Psoas muscle (tissue), 8 donors: ENCODE measurements around the gene ETV3L. TPM values are rescaled to one million over a fixed set of nuclear protein-coding genes. Genes with fewer than 3 reads are reported as not detected.

ENCODE experiments used
- ATAC-seq, 4 donors: fragments of 200-7000 bp; cut with Tn5 transposase; one replicate each; pipeline ENCODE4 v1.9.1; 2020; ENCODE audit warnings: moderate library complexity in 3 of 4, mild to moderate bottlenecking in 2 of 4
- DNase-seq, 2 donors: peaks; one replicate each; pipeline ENCODE4 v3.0.0-alpha.2; 2020
- H3K27ac ChIP-seq: fragments of 200-600 bp; one replicate; pipeline ENCODE4 v1.8.0; 2022
- H3K27me3 ChIP-seq, 3 donors: fragments of 200-600 bp in 1 of 3; one replicate each; pipeline versions ENCODE4 v1.6.1 to v1.8.0; 2013 to 2022; ENCODE audit warnings: low read length in 2 of 3, mild to moderate bottlenecking in 2 of 3, moderate library complexity in 1 of 3; ENCODE audit not compliant: insufficient read depth in 3 of 3
- H3K36me3 ChIP-seq, 2 donors: fragments of 200-600 bp in 1 of 2; one replicate each; pipeline versions ENCODE4 v1.6.1 to v1.8.0; 2013 to 2022; ENCODE audit warnings: low read depth in 1 of 2, mild to moderate bottlenecking in 1 of 2, moderate library complexity in 1 of 2; ENCODE audit not compliant: insufficient read depth in 1 of 2
- H3K4me1 ChIP-seq: fragments of 200-600 bp; one replicate; pipeline ENCODE4 v1.8.0; 2022
- H3K4me3 ChIP-seq: fragments of 200-600 bp; one replicate; pipeline ENCODE4 v1.8.0; 2022; ENCODE audit warnings: mild to moderate bottlenecking
- H3K9me3 ChIP-seq: fragments of 200-600 bp; one replicate; pipeline ENCODE4 v1.8.0; 2022
- CTCF ChIP-seq: fragments of 200-600 bp; IDR thresholded peaks from one replicate; pipeline ENCODE4 v1.8.0; 2022; ENCODE audit warnings: antibody characterized with exemption
- WGBS, 3 donors: extraction: QIAGEN DNeasy Blood & Tissue Kit; methylation state at CpG; one replicate each; pipeline versions ENCODE4 v1.1.6 to v1.1.7; 2013; 5-methylcytosine and 5-hydroxymethylcytosine counted together
- intact Hi-C, 2 donors: fragments of 100-400 bp; cut with DNase I; formaldehyde crosslinking; loops; one replicate each; pipeline versions ENCODE4 v1.11.0 to v1.14.2; 2022
- polyA plus RNA-seq, 3 donors: library from polyadenylated mRNA; stranded (reverse); fragments of 200-250 nt; gene quantifications; one replicate each; pipeline ENCODE4 v1.2.3, GENCODE V29; 2013
- total RNA-seq, 4 donors: library from RNA; stranded (reverse); fragmentation: NEBNext Ultra II Directional in 2 of 4; extraction: Animal tissue kit (Norgen Biotek cat#: 25700) in 2 of 4; gene quantifications; one replicate each; pipeline versions ENCODE4 v1.2.1 to v1.2.4, GENCODE V29; 2021 to 2023
- donor health status: healthy with polysubstance abuse.
- donor health status: DM: no; HTN: no; CAD: no; lungs with moderate emphysema.
- donor health status: Bipolar disorder and iron deficiency.
- donor health status: healthy.
- donor health status: DM: yes; HTN: yes; CAD: no.
- donor health status: DM: no; HTN: no; CAD: no.
- donor health status: DM: no; HTN: no; CAD: no.
- donor health status: DM: yes; HTN: yes; CAD: no.

The ETV3L gene
- total and polyA plus RNA-seq, 7 donors = not detected

GRCh38 chr1:157044326-157044725, 55.3 kb downstream of the ETV3L start:
- no peaks in the 10 kb centered on the region for H3K9me3 ChIP-seq
- WGBS, 3 donors = 31 to 36% (median 32%) methylated on average over 6 of the region's 6 CpGs
- no peak for ATAC-seq
- peaks cover 46% of the 10 kb centered on the region for H3K4me1 ChIP-seq
- no peak for TF ChIP-seq CTCF
- DNase-seq = no peak
- no peaks in the 10 kb centered on the region for H3K36me3 ChIP-seq
- H3K27ac ChIP-seq = no peak overlapping the region
- peak overlapping the region; percentile 78 for H3K4me3 ChIP-seq
- intact Hi-C loops = loop anchor here in 1 of 2 donors (2.0 kb wide), 1 partner anchor 82 kb away; no protein-coding TSS in a partner anchor
- no peaks in the 10 kb centered on the region for H3K27me3 ChIP-seq

GRCh38 chr1:157043685-157044084, 55.9 kb downstream of the ETV3L start:
- peaks cover 51% of the 10 kb centered on the region for H3K4me1 ChIP-seq
- no peak for TF ChIP-seq CTCF
- H3K27me3 ChIP-seq = no peaks in the 10 kb centered on the region
- no peaks in the 10 kb centered on the region for H3K36me3 ChIP-seq
- no peaks in the 10 kb centered on the region for H3K9me3 ChIP-seq
- H3K4me3 ChIP-seq = peak overlapping the region; percentile 78
- 53 to 65% (median 59%) methylated on average over 2 of the region's 2 CpGs for WGBS, 3 donors
- ATAC-seq (no peak), DNase-seq (no peak)
- no peak overlapping the region for H3K27ac ChIP-seq
- intact Hi-C loops = loop anchor here in 1 of 2 donors (2.0 kb wide), 1 partner anchor 81 kb away; no protein-coding TSS in a partner anchor

GRCh38 chr1:157042846-157043245, 56.8 kb downstream of the ETV3L start:
- H3K27ac ChIP-seq = no peak overlapping the region
- no peaks in the 10 kb centered on the region for H3K9me3 ChIP-seq
- no peak for TF ChIP-seq CTCF
- peak overlapping the region; percentile 78 for H3K4me3 ChIP-seq
- no peak for ATAC-seq
- WGBS, 3 donors = 14 to 24% (median 22%) methylated on average over 2 of the region's 2 CpGs
- peaks cover 51% of the 10 kb centered on the region for H3K4me1 ChIP-seq
- no peaks in the 10 kb centered on the region for H3K36me3 ChIP-seq
- H3K27me3 ChIP-seq = no peaks in the 10 kb centered on the region
- no peak for DNase-seq
- intact Hi-C loops = no loop called here

Other genes starting within 250 kb of the ETV3L start
- gene INSRR, start 240.7 kb downstream of the ETV3L start, total RNA-seq = under 1 TPM in 1 of 4 donors, not detected in 3; 0.07 TPM
- under 1 TPM in 1 of 3 donors, not detected in 2; under 0.01 TPM for gene INSRR, start 240.7 kb downstream of the ETV3L start, polyA plus RNA-seq
- gene NTRK1, start 238.9 kb downstream of the ETV3L start, total RNA-seq = under 1 TPM; 0.16 to 0.92 (median 0.44) TPM
- gene NTRK1, start 238.9 kb downstream of the ETV3L start, polyA plus RNA-seq = under 1 TPM; 0.07 to 0.65 (median 0.58) TPM
- gene PEAR1, start 206.1 kb downstream of the ETV3L start, total RNA-seq = 1 to 10 TPM; 3.8 to 7.3 (median 4.1) TPM
- 1 to 10 TPM; 2.1 to 4.6 (median 2.6) TPM for gene PEAR1, start 206.1 kb downstream of the ETV3L start, polyA plus RNA-seq
- gene LRRC71, start 179.2 kb downstream of the ETV3L start, total RNA-seq = not detected
- under 1 TPM in 2 of 3 donors, not detected in 1; 0.03 TPM for gene LRRC71, start 179.2 kb downstream of the ETV3L start, polyA plus RNA-seq
- gene ARHGEF11, start 54.1 kb downstream of the ETV3L start, total RNA-seq = 10 to 100 TPM; 19.9 to 22.8 (median 20.9) TPM
- gene ARHGEF11, start 54.1 kb downstream of the ETV3L start, polyA plus RNA-seq = 10 to 100 TPM in 1 of 3 donors, 1 to 10 TPM in 2; 7.0 to 18.8 (median 8.6) TPM
- gene ETV3, start 38.6 kb upstream of the ETV3L start, total RNA-seq = 10 to 100 TPM; 16.3 to 22.7 (median 19.3) TPM
- gene ETV3, start 38.6 kb upstream of the ETV3L start, polyA plus RNA-seq = 10 to 100 TPM in 1 of 3 donors, 1 to 10 TPM in 2; 5.5 to 16.0 (median 9.4) TPM